GM12864 (cell line): ENCODE measurements around the gene TNMD.

ENCODE experiments used
- DNase-seq: peaks from one replicate; pipeline ENCODE4 v3.0.0-alpha.2; 2011; ENCODE audit warnings: low read depth
- H3K4me3 ChIP-seq: 2 replicates; pipeline ENCODE4 v1.5.1; 2011; ENCODE audit warnings: mild to moderate bottlenecking, low read depth, low read length, control low read depth
- TF ChIP-seq, protein P1 (sequence below): IDR thresholded peaks from 2 replicates; pipeline ENCODE4 v1.5.1; 2011; ENCODE audit warnings: low read depth, mild to moderate bottlenecking, moderate library complexity, low read length, control low read depth, inconsistent platforms; ENCODE audit errors: missing control alignments

The TNMD gene

DNA sequence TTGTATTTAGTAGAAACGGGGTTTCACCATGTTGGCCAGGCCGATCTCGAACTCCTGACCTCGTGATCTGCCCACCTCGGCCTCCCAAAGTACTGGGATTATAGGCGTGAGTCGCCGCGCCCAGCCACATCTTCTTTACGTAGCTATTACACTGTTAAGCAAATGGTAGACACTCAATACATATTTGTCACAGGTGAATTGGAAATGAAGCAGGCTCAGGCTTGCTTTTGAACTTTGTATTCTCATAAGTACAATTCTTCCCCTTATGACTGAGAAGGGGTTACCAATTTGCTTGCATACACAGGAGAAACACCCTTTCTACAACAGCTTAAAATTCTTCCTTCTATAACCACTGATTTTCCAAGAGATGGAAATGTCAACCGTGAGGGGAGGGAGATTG lies 58.5 kb downstream of the TNMD start:
- TF ChIP-seq, protein P1, sequence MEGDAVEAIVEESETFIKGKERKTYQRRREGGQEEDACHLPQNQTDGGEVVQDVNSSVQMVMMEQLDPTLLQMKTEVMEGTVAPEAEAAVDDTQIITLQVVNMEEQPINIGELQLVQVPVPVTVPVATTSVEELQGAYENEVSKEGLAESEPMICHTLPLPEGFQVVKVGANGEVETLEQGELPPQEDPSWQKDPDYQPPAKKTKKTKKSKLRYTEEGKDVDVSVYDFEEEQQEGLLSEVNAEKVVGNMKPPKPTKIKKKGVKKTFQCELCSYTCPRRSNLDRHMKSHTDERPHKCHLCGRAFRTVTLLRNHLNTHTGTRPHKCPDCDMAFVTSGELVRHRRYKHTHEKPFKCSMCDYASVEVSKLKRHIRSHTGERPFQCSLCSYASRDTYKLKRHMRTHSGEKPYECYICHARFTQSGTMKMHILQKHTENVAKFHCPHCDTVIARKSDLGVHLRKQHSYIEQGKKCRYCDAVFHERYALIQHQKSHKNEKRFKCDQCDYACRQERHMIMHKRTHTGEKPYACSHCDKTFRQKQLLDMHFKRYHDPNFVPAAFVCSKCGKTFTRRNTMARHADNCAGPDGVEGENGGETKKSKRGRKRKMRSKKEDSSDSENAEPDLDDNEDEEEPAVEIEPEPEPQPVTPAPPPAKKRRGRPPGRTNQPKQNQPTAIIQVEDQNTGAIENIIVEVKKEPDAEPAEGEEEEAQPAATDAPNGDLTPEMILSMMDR = no peak
- no peak overlapping the region for H3K4me3 ChIP-seq
- DNase-seq = no peak

DNA sequence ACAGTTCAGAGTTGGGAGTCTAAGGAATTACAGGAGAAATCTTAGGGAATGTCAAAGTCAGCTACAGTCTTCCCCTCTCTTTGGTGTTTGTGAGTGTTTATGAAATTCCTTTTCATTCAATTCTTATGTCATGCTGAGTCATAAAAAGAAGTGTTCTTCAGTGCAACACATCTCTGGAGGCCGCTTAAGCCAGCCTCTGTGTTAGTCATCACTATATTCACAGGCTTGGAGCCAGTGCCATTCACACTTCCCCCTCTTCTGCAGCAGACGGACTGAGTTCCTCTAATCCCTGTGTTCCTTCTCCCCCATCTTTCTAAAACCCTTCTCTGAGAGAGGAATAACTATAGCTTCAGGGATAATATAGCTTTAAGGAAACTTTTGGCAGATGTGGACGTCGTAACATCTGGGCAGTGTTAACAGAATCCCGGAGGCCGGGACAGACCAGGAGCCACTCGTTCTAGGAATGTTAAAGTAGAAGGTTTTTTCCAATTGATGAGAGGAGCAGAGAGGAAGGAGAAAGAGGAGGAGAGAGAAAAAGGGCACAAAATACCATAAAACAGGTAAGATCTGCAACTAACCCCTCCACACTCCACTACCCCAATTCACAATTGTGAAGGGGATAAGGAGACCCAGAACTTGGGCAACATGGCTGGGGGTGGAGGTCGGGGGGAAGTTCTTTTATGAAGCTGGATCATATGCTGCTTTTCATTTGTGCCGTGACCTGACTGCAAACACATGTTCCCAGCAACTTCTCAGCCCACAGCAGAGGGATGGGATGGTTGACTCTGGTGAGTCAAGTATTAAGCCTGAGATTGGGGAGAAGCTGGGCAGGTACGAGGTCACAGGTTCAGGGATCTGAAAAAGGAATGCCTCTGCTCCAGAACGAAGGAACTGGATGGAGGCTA lies 59.5 kb downstream of the TNMD start, which contains the start of gene SRPX2:
SRPX2 (plus strand) TSS at position 244 of the 905 bp plus-strand sequence. CDS start 2,124 bp downstream, outside the sequence.
- TF ChIP-seq, protein P1 = no peak
- no peak for DNase-seq

DNA sequence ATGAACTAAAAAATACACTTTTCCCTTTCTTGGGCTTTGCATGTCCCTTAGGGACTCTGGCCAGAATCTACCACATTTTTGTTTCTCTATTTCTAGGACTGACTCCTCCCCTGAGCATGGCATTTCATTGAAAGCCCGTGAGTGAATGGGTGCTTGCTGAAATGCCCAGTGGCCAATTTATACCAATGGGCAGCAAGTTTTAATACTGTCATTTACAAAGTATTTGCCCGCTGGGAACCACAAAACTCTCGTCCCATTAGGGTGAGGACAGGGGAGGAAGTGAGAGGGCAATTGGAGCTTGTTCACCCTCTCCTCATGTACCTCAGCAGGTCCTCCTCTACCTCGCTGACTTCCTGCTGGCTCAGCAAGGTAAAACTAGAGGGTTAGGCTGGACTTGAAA lies 60.4 kb downstream of the TNMD start:
- no peak for DNase-seq
- TF ChIP-seq, protein P1 = no peak
- H3K4me3 ChIP-seq = no peak overlapping the region

More for the DNA sequence above, 59.5 kb downstream of the TNMD start, which contains the start of gene SRPX2:
- H3K4me3 ChIP-seq = no peak within 1 kb of the TSS

DNA sequence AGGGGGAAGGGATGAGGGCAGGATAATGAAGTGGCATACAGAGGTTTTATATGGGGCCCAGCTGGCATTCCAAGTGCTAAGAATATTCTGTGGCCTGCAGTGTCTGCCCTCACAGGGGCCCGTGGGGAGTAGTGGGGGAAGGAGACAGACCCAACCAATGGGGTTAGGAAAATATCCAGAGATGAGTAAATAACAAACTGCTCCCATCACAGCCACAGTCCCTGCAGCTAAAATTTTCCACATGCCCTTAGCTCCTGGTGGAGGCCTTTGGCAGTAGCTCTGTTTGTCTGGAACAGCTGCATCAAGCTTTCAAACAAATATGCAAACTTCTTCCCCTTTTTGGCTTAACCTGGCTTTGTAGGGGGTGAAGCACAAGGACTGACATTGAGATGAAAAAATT lies 62.4 kb downstream of the TNMD start:
- no peak for DNase-seq
- TF ChIP-seq, protein P1 = no peak
- H3K4me3 ChIP-seq = no peak overlapping the region

DNA sequence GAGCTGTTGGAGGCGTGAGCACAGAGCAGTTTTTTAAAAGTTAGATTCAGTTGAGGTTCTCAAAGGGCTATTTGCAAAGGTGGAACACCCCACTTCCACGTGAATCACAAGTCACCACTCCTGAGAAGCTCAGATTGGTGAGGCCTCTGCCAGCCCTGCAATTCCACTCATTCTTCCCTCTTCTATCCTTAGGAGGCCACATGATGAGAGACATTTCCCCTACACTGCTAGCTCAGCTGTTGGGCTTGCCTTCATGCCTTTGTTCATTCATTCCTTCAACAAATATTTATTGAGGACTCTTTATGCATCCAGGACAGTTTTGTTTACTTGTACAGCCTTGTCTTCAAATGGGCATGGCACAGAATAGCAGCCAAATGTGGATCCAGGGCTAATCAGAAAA lies 63.0 kb downstream of the TNMD start:
- no peak overlapping the region for H3K4me3 ChIP-seq
- DNase-seq = no peak

DNA sequence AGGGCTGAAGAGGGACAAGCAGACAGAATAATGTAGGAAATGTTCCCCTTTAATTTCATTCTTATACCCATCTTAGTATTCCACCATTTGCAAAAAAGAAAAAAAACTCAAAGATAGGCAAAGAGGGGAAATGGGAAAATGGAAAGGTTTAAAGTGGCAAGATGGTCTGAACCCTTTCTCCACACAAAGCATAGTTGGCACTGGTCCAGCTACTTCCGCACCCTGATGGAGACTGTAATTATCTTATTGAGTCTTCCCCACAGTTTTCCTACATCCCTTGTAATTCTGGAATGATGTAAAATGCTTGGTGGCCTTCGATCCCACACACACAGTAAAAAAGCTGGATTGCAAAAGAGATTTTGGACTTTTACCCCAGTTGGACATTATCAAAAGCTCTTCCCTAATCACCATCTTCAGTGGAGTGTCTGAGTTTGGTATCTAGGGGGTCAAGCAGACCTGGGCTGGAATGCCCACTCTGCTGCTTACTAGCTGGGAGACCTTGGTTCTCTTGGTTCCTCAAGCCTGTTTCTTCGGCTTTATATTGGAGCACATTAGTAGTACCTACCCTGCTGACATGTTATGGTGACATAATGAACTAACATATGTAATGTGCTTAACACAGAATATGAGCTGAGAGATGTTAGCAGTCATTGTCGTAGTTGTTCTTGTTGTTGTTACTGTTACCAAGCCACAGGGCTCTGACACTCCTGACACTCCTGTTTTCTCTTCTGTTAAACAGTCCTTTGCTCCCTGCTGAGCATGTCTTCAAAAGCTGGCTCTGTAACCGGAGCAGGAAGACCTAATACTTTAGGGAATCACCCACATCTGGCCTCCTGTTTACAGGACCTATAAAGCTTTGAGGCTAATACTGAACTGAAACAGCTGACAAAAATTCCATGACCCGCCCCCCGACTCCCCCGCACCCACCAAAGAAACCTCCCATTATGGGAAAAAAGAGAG lies 64.0 kb downstream of the TNMD start:
- DNase-seq = no peak

More for the DNA sequence above, 63.0 kb downstream of the TNMD start:
- TF ChIP-seq, protein P1 = no peak

More for the DNA sequence above, 64.0 kb downstream of the TNMD start:
- no peak overlapping the region for H3K4me3 ChIP-seq
- TF ChIP-seq, protein P1 = no peak
